ENCODE data around the gene MAN1B1.

Gene MAN1B1

DNA sequence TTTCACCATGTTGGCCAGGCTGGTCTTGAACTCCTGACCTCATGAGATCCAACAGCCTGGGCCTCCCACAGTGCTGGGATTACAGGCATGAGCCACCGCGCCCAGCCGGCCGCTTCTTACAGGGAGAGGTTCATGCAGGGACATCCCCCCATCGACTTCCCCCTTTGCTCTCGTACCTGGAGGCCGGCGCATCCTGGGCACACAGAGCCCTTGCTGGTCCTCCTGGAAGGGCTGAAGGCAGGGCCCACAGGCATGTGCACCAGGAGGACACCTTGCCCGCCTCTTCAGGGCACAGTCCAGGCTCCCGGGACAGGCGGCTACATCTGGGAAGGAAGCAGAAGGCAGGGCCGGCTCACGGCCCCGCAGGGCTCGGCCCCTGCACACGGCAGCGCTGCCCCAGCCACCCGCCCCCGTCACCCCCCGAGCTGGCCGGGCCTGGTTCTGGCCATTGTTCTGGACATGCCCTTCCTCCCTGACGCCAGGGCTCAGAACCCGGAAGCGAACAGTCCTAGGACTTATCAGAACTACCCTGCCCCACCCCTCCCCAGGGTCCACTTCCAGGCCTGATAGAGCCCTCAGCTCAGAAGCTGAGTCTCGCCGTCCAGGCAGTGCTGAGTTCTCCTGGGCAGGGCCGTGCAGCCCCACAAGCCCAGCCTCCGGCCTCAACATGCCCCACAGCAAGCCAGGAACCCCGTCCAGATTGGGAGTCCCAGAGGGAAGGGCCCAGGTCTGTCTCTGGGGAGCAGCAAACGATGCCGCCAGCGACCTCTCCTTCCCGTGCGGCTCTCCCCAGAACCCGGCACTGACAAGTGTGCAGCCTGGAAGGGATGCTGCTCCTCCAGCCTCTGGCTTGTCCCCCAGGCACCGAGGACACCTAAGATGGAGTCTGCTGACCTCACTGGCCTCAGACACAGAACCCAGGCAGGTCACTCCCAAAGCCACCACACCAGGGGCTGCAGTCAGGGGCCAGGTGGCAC, 43.7 kb upstream of the MAN1B1 start:
- peak overlapping the region; percentile 94 for H3K27ac ChIP-seq
- TF ChIP-seq, protein P1, sequence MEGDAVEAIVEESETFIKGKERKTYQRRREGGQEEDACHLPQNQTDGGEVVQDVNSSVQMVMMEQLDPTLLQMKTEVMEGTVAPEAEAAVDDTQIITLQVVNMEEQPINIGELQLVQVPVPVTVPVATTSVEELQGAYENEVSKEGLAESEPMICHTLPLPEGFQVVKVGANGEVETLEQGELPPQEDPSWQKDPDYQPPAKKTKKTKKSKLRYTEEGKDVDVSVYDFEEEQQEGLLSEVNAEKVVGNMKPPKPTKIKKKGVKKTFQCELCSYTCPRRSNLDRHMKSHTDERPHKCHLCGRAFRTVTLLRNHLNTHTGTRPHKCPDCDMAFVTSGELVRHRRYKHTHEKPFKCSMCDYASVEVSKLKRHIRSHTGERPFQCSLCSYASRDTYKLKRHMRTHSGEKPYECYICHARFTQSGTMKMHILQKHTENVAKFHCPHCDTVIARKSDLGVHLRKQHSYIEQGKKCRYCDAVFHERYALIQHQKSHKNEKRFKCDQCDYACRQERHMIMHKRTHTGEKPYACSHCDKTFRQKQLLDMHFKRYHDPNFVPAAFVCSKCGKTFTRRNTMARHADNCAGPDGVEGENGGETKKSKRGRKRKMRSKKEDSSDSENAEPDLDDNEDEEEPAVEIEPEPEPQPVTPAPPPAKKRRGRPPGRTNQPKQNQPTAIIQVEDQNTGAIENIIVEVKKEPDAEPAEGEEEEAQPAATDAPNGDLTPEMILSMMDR (conservative IDR thresholded peaks at IDR 0.05) = no peak
- no peak for TF ChIP-seq ZFX (IDR thresholded peaks at IDR 0.05)

DNA sequence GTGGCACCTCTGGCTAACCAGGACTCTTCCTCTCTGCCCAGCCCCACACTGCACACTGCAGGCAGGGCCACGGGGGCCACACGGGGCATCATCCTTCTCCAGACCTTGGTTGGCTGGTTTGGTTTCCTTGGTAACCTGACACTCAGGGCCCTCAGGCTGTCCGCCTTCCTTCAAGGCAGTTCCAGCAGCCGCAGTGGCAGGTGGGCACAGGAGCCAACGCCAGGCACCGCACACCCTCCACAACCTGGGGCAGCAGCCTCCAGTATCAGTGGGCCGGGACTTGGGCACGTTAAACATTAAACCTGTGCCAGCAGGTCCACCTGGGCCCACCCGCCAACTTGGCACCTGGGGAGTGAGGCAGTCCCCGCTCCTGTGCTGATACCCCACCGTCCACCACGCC, 42.7 kb upstream of the MAN1B1 start:
- H3K27ac ChIP-seq = peak overlapping the region; percentile 94
- no peak for TF ChIP-seq ZFX (IDR thresholded peaks at IDR 0.05)
- TF ChIP-seq, protein P1 (conservative IDR thresholded peaks at IDR 0.05) = no peak

DNA sequence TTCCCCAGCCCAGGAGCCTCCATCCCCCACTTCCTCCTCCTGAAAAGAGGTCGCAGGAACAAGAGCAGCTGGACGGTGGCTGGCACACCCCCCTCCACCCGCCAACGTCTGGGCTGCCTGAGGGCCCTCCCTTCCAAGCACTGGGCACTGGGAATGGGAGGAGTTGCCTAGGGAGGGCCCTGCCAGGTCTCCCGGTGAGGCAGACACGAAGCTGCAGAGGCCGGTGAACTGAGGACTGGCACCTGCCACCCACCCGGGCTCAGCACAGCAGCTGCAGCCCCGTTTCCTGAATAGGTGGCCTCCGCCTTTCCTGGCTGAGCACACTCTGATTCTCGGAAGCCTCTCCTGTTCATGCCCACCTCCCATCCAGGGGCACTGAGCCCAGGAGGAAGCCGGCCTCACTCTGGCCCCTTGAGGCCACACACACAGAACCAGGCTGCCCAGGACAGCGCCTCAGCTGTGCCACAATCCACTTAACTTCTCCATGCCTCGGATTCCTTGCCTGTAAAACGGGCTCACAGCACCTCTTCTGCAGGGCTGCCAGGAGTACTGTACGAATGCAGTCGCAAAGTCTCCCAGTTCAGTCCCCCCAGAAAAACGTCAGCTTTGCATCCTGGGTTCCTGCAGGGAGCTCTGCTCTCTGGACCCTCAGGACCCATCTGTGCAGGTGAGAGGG, 42.1 kb upstream of the MAN1B1 start:
- H3K27ac ChIP-seq = peak overlapping the region; percentile 94
- TF ChIP-seq, protein P1 (conservative IDR thresholded peaks at IDR 0.05) = no peak
- no peak for TF ChIP-seq ZFX (IDR thresholded peaks at IDR 0.05)

DNA sequence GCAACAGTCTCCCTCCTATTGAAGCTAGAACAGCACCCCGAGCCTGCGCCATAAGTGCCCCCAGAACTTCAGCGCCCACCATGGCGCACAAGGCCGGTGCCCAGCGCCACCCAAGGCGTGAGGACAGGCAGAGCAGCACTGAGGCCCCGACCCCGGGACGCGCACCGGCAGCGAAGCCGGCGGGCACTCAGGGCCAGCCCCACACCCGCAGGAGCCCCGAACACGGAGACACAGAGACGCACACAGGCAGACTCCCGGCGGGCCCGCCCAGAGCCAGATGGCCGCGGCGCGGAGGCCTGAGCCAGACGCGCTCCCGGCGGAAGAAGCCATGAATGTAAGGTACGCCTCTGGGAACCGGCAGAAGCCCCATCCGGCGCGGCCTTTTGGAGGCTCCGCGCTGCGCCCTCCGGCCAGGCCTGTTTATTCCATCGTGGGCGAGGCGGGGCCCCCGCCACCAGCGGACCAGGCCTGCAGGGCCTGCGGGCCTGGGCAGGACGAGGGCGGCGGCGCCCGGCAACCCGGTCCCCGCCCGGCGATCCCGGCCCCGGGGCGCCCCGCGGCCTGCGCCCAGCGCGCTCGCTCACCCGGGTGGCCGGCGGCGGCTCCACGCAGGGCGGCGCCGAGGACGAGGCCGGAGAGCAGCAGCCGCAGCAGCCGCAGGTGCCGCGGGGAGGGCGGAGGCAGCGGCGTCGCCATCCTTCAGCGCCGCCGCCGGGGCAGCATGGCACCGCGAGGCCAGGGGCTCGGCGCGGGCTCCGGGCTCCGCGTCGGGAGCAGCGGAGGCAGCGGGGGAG, 41.3 kb upstream of the MAN1B1 start:
- H3K27ac ChIP-seq = peak overlapping the region; percentile 94
- TF ChIP-seq, protein P1 (conservative IDR thresholded peaks at IDR 0.05) = no peak
- peak; percentile 98 for TF ChIP-seq ZFX (IDR thresholded peaks at IDR 0.05)

DNA sequence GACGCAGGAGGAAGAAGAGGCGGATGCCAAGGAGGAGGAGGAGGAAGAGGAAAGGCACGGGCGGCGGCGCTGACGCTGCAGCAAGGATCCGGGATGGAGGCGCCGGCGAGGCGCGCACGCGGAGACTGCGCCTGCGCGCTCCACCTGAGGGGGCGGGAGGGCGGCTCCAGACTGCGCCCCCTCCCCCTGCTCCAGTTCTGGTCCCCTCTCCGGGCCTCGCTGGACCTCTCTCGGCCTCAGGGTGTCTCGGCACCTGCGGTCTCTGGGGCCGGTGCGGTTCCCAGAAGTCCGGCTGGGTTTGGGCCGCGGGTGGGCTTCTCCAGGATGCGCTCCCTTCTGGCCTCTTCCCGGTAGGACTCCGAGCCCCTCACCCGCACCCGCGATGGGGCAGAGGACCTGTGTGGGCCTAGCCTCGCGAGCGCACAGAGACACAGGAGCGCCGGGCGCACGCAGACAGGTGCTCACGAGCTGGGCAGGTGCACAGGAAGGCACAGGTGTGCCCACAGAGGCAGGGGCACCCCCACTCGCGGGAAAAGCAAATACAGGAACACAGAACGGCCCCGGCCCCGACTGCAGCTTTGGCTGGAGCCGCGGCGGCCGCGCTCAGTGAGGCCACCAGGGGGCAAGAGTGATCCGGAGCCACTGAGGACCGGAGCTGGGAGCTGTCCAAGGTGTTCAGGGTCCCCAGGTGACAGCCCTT, 40.5 kb upstream of the MAN1B1 start, which contains the start of gene NPDC1:
NPDC1 (minus strand) TSS at position 90 of the 700 bp plus-strand sequence. CDS start 188 bp downstream, outside the sequence.
- peak within 1 kb of the TSS; percentile 94 for H3K27ac ChIP-seq
- no peak; the same call in 1 of the 2 replicates for TF ChIP-seq ZFX (IDR thresholded peaks at IDR 0.05)
- TF ChIP-seq, protein P1 (conservative IDR thresholded peaks at IDR 0.05) = peak; percentile 98

DNA sequence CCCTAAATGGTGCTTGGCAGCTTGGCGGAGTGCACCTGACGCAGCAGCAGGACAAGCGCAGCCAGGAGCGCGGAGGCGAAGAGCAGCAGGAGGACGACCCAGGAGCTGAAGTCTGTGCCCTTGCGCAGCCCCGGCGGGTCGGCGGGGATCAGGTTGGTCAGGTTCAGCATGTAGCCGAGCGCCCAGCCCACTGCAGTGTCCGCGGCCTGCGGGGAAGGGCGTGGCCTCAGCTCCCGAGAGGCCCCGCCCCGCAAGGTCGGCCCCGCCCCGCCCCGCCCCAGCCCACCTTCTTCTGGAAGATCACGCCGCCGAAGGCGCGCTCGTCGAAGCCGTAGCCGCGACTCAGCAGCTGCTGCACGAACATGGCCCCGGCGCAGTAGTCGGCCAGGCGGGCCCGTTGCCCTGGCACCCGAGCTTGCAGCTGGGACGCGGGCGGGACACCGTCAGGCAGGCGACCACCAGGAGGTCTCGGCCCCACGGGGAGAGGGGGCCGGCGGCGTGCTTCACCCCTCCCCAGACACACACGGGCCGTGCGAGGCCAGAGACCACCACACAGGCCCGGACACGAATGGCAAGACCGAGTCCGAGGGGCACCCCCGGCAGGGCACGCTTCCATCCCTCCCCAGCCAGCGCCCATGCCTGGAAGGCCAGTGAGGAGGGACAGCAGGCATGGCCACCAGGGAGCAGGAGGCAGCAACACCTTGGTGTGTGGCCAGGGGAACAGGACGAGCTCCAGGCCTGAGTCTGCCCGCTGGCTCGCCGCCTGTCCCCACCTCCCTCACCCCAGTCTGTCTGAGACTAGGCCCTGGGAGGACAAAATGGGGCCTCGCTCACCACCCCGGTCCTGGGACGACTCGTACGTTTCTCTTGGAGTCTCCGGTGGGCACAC, 37.9 kb upstream of the MAN1B1 start:
- peak; percentile 44; the same call in 1 of the 2 replicates for TF ChIP-seq ZFX (IDR thresholded peaks at IDR 0.05)
- TF ChIP-seq, protein P1 (conservative IDR thresholded peaks at IDR 0.05) = no peak
- peak overlapping the region; percentile 94 for H3K27ac ChIP-seq

All from C4-2B (cell line).